Cardiac muscle cell (in vitro differentiated cells and primary cell): ENCODE results near the gene DNAH2. TPM values are rescaled to one million over a fixed set of nuclear protein-coding genes. Genes with fewer than 3 reads are reported as not detected.

Source experiments
- DNase-seq, 2 donors: peaks; one replicate each; pipeline versions ENCODE4 v3.0.0 to v3.0.0-alpha.2; 2010 to 2017; ENCODE audit warnings: low read depth in 1 of 2, low spot score in 1 of 2
- H3K27ac ChIP-seq: fragments of 200-600 bp; sonication (generic); 2 replicates; pipeline ENCODE4 v1.5.1; 2016
- H3K27me3 ChIP-seq: fragments of 200-600 bp; sonication (generic); 2 replicates; pipeline ENCODE4 v1.6.0; 2016; ENCODE audit warnings: control low read depth
- H3K36me3 ChIP-seq: fragments of 200-600 bp; sonication (generic); 2 replicates; pipeline ENCODE4 v1.5.1; 2016; ENCODE audit warnings: control low read depth
- H3K4me1 ChIP-seq: fragments of 200-600 bp; sonication (generic); 2 replicates; pipeline ENCODE4 v1.8.1; 2017; ENCODE audit warnings: low read depth, mild to moderate bottlenecking, mixed run types
- H3K4me3 ChIP-seq: fragments of 200-600 bp; sonication (generic); 2 replicates; pipeline ENCODE4 v1.5.1; 2016; ENCODE audit warnings: mild to moderate bottlenecking
- H3K9me3 ChIP-seq: fragments of 200-600 bp; sonication (generic); 2 replicates; pipeline ENCODE4 v1.5.1; 2017; ENCODE audit warnings: low read depth, mild to moderate bottlenecking, control low read depth
- polyA plus RNA-seq: library from polyadenylated mRNA; unstranded; fragments of >200 nt; fragmentation: Nextera tagmentation; extraction: Ambion mirVana; gene quantifications from 2 replicates; pipeline ENCODE4 v1.2.1, GENCODE V29; 2016
- total RNA-seq: library from RNA; depleted of rRNA; stranded (reverse); fragments of >200 nt; gene quantifications from 2 replicates; pipeline ENCODE4 v1.2.3, GENCODE V29; 2016
- TF ChIP-seq, protein P1 (sequence below): IDR thresholded peaks from 2 replicates; pipeline ENCODE4 v1.5.1; 2012; ENCODE audit warnings: low read depth, mild to moderate bottlenecking, low read length

DNAH2 gene
- total and polyA plus RNA-seq, 2 experiments from 2014 or later = 0.42 to 3.0 TPM

DNA sequence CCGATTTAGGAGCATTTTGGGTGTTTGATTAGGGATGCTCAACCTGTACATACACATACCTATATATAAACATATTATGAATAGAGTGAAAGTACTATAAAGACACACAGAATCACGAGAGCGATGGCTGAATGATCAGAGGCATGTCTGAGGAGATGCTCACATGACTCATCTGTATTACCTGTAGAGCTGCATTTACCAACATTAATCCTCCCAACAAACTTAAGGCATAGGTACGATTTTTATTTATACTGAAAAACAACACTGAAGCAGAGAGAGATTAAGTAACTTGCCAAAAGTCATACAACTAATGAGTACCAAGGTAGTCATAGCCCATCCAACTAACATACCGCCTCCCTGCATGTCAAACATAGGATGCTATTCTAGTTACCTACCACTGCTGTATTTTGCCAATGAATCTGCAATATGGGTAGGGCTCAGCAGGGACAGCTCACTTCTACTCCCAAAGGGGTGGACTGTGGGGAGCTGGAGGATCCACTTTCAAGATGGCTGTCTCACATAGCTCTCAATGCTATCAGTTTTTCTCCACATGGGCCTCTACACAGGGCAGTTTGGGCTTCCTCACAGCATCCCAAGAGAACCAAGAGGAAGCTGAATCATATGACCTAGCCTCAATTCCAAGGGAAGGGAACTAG is 147.6 kb downstream of the DNAH2 start:
- TF ChIP-seq, protein P1, sequence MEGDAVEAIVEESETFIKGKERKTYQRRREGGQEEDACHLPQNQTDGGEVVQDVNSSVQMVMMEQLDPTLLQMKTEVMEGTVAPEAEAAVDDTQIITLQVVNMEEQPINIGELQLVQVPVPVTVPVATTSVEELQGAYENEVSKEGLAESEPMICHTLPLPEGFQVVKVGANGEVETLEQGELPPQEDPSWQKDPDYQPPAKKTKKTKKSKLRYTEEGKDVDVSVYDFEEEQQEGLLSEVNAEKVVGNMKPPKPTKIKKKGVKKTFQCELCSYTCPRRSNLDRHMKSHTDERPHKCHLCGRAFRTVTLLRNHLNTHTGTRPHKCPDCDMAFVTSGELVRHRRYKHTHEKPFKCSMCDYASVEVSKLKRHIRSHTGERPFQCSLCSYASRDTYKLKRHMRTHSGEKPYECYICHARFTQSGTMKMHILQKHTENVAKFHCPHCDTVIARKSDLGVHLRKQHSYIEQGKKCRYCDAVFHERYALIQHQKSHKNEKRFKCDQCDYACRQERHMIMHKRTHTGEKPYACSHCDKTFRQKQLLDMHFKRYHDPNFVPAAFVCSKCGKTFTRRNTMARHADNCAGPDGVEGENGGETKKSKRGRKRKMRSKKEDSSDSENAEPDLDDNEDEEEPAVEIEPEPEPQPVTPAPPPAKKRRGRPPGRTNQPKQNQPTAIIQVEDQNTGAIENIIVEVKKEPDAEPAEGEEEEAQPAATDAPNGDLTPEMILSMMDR = no peak
- Histone ChIP-seq H3K36me3 (peaks cover 4% of the 10 kb centered on the region), H3K27me3 (no peaks in the 10 kb centered on the region), H3K4me1 (no peaks in the 10 kb centered on the region), H3K27ac (no peak overlapping the region), H3K4me3 (no peak overlapping the region), H3K9me3 (no peaks in the 10 kb centered on the region)
- no peak for DNase-seq

DNA sequence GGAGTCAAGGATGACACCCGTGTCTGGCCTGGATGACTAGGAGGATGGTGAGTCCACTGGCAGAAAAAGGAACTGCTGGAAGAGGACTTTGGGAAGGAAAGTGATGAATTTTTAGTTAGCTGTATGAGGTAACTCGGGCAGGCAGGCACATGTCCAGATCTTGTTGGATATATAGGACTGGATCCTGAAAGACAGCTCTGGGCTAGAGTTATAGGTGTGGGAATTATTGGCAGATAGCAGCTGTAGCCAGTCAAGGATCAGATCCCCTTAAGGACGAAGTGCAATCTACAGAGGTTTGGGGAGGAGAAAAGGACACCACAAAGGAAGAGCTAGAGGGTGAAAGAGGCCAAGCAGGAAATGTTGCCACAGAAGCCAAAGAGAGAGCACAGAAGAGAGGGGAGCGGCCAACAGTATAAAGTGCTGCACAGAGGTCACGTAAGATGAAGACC is 150.4 kb downstream of the DNAH2 start:
- no peaks in the 10 kb centered on the region for H3K27me3 ChIP-seq
- no peak overlapping the region for H3K27ac ChIP-seq
- TF ChIP-seq, protein P1 = no peak
- no peak for DNase-seq
- H3K4me3 ChIP-seq = no peak overlapping the region
- no peaks in the 10 kb centered on the region for H3K9me3 ChIP-seq
- peaks cover 4% of the 10 kb centered on the region for H3K4me1 ChIP-seq
- peaks cover 7% of the 10 kb centered on the region for H3K36me3 ChIP-seq

DNA sequence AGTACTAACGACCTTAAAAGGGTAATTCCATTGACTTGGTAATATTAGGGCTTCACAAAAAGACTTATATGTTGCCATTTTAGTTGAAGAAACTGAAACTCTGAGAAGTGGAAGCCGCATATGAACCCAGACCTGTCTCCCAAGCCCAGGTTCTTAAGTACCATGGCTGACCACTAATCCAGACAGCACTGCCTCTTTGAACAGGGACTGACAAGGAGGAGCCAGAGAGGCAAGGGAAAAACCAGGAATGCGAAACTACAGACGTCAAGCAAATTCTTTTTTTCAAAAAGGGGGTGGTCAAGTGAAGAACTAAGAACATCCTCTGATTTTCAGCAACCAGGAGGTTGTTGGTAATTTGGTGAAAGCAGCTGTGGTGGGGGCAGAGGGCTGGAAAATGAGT is 155.5 kb downstream of the DNAH2 start:
- peak in 1 of 2 donors; percentile 50 for DNase-seq
- peaks cover 12% of the 10 kb centered on the region for H3K4me1 ChIP-seq
- no peak overlapping the region for H3K4me3 ChIP-seq
- peaks cover 7% of the 10 kb centered on the region for H3K36me3 ChIP-seq
- TF ChIP-seq, protein P1 = no peak
- H3K27me3 ChIP-seq = no peaks in the 10 kb centered on the region
- H3K9me3 ChIP-seq = no peaks in the 10 kb centered on the region
- H3K27ac ChIP-seq = peak overlapping the region; percentile 82

DNA sequence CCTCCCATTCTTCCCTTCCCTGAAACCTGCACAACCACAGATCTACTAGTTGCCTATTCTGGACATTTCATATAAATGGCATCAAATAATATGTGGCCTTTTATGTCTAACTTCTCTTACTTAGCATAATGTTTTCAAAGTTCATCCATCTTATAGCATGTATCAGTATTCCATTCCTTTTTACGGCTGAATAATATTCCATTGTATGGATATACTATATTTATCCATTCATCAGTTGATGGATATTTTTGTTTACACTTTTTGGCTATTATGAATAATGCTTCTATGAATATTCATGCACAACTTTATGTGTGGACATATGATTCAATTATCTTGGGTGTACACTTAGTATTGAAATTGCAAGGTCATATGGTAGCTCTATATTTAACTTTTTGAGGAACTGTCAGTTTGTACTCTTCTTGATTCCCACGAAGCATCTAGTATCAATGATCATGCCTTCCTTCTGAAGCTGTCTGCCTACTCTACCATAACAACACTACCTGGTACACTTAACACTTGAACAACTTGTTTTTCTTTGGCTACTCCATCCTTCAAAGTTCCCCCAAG is 158.3 kb downstream of the DNAH2 start:
- Histone ChIP-seq H3K4me1 (peaks cover 12% of the 10 kb centered on the region), H3K36me3 (peaks cover 20% of the 10 kb centered on the region), H3K4me3 (no peak overlapping the region), H3K27ac (no peak overlapping the region), H3K9me3 (no peaks in the 10 kb centered on the region), H3K27me3 (no peaks in the 10 kb centered on the region)
- TF ChIP-seq, protein P1 = no peak
- no peak for DNase-seq

DNA sequence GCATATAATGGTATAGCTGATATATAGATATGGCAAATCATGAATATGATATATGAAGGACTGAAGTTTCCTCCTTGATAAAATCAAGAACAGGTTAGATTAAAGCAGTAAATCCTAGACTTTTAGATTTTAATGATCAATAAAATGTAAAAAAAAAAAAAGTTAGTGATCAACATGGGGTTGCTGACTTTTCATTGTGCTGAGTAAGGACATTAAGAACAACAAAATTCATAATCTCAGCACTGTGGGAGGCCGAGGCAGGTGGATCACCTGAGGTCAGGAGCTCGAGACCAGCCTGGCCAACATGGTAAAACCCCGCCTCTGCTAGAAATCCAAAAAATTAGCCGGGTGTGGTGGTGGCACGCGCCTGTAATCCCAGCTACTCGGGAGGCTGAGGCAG is 160.7 kb downstream of the DNAH2 start:
- Histone ChIP-seq H3K4me3 (no peak overlapping the region), H3K27ac (no peak overlapping the region), H3K36me3 (peaks cover 16% of the 10 kb centered on the region), H3K9me3 (no peaks in the 10 kb centered on the region), H3K27me3 (no peaks in the 10 kb centered on the region), H3K4me1 (peaks cover 10% of the 10 kb centered on the region)
- no peak for DNase-seq
- TF ChIP-seq, protein P1 = no peak
